Skin of body (tissue), 2 donors: ENCODE measurements around the gene TBC1D1. TPM values are rescaled to one million over a fixed set of nuclear protein-coding genes. Genes with fewer than 3 reads are reported as not detected.

Experiments
- DNase-seq: peaks from one replicate; lab custom pipeline; 2025; lab: John Stamatoyannopoulos, UW
- total RNA-seq: library from RNA; depleted of rRNA; stranded (reverse); fragments of >200 nt; gene quantifications from one replicate; pipeline ENCODE4 v1.2.3, GENCODE V29; 2014

Gene TBC1D1
- total RNA-seq, 1 donor from 2014 or later: 45.2 TPM

- DNase-seq: no peak
Observed at GRCh38 chr4:37990731-37991245, 99.9 kb downstream of the TBC1D1 start.

GRCh38 chr4:37991623-37992410, 100.9 kb downstream of the TBC1D1 start:
- DNase-seq: no peak

DNA sequence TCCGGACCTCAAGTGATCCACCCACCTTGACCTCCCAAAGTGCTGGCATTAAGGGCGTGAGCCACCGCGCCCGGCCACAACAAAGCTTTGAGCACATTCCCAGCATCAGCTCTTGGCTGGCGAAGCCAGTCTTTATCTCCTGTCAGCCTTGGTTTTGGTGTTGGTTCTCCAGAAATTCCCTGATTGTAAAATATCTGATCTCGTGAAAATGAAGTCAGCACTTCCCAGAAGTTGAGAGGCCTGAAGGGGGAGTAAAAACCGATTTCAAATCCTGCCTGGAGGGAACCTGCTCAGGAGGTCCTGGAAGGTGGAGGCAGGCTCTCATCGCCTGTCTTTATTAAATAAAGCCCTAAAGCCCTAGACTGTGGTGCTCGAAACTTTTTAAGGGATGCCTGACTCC, 102.9 kb downstream of the TBC1D1 start:
- DNase-seq: no peak

GRCh38 chr4:37994569-37994968, 103.7 kb downstream of the TBC1D1 start:
- no peak for DNase-seq

GRCh38 chr4:37995299-37995821, 104.5 kb downstream of the TBC1D1 start:
- no peak for DNase-seq

DNA sequence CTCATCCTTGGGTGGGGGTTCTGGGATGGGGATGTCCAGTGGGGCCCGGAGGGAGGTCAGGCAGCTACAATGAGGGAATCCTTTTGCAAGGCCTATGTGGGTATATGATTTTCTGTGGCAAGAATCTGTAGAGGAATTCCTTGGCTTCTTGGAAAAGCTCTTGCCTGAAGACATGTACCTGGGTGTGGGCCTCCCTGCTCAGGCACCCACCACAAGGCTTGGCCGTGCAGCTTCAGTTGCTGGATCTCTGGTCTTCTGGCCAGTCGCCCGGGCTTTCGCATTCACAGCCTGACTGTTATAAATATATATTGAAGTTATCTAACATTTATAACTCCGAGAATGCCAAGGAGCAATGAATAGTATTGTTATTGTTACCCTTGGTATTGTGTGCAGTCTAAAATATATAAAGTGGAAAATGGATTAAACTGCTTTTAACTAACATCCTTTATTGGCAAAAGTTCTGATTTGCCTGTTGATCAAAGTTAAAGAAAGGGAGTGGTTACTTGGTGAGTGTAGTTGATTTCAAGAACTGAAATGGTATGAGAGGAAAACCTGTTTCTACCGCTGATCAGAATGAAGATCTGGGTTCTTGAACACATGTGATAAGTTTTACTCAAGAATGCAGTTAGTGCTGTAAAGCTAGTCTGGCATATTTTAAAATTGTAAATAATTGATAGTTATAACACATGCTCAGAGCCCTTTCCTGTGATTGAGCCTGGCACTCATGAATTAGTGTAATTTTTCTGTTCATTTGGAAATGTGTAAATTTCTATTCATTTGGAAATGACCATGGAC, 105.3 kb downstream of the TBC1D1 start:
- peak; percentile 12 for DNase-seq

GRCh38 chr4:37998226-37998625, 107.3 kb downstream of the TBC1D1 start:
- DNase-seq: no peak

DNA sequence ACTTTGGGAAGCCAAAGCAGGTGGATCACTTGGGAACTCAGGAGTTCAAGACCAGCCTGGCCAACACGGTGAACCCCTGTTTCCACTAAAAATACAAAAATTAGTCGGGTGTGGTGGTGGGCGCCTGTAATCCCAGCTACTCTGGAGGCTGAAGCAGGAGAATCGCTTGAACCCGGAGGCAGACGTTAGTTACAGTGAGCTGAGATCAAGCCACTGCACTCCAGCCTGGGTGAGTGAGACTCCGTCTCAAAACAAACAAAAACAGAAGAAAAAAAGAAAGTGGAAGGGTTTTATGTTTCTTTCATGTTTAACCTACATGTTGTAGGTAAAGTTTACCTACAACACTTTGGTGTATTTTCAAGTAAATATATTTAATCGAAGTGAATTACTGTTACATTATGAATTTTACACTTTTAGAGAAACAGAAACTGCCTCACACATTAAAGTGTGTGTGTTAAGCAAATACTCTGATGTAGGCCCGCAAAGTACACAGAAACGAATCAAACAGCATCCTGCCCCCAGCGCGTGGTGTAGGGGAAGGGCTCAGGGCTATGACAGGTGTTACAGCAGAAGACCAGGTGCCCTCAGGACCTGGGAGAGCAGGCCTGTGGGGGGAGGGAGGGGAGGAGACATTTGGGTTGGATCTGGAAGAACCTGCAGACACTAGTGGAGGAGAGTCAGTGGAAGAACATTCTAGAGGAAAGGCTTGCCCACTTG, 108.3 kb downstream of the TBC1D1 start:
- no peak for DNase-seq

GRCh38 chr4:37999965-38000364, 109.1 kb downstream of the TBC1D1 start:
- DNase-seq: no peak

GRCh38 chr4:38001927-38002326, 111.0 kb downstream of the TBC1D1 start:
- DNase-seq: no peak

DNA sequence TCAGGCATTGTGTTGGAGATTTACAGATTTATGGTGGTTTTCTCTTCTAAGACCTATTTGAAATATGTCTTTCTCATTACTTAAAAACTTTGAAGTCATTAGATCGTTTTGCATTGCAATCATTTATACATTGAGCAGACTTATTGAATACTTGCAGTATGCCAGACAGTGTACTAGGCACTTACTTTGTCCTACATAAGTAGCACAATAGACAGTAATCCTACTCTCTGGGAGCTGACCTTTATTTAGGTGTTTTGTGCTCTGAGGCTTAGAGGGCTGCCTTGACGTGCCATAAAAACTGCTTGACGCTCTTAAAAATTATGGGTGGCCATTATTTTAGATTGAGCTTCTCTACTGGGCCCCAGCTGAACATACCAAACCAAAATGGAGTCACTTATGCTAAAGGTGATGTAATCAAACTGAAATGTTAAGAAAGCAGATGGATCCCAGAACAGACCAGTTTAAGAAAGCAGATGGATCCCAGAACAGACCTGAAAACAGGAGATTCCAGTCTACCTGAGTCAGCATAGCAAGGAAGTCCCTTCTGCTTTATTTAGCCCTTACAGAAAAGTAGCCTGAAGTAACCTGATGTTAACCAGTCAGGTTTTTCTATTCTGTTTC, 111.7 kb downstream of the TBC1D1 start:
- DNase-seq: no peak

DNA sequence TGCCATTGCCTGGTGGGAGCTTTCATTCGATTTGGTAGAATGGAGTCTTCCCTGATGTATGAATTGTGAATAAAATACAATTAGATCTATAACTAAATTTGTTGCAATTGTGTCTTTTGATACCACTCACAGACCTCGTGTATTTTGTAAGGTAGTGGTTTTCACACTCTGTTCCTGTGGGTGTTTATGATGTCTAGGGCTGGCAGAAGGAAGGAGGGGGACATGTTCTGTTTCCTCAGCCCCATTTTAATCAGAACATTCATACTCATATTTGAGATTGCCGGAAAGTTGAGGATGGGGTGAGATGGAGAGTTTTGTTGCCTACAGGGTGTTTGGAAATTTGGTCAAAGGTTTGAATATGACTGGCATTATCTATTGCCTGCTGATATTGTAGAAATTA, 112.2 kb downstream of the TBC1D1 start:
- no peak for DNase-seq

DNA sequence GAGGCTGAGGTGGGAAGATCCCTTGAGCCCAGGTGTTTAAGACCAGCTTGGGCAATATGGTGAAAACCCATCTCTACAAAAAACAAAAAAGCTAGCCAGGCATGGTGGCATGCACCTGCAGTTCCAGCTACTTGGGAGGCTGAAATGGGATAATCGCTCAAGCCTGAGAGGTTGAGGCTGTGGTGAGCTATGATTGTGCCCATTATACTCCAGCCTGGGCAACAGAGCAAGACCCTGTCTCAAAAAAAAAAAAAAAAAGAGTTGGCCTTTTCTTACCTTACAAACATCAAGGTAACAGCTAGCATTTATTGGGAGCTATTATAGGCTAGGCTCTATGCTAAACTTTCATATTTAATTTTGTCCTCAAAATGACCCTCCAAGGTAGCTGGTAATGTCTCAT, 112.7 kb downstream of the TBC1D1 start:
- DNase-seq: no peak

- no peak for DNase-seq
Observed at GRCh38 chr4:38004062-38004461, 113.2 kb downstream of the TBC1D1 start.

DNA sequence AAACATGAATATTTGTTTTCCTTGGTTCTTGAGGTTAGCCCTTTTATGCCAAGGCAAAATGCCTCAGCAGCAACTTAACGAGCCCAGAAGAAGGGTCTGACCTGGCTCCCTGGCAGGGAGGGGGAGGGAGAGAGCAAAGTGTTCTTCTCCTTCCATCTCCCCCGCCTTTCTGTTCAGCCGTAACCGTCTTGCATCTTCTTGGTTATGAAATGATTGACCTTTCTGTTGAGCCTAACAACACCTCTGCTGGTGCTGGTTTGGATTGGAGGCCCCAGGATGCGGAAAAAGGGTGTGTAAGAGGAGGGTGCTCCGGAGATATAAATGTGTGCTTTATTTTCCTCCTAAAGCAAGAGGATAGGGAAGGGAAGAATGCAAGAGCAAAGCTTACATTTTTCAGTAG, 114.0 kb downstream of the TBC1D1 start:
- DNase-seq: no peak

DNA sequence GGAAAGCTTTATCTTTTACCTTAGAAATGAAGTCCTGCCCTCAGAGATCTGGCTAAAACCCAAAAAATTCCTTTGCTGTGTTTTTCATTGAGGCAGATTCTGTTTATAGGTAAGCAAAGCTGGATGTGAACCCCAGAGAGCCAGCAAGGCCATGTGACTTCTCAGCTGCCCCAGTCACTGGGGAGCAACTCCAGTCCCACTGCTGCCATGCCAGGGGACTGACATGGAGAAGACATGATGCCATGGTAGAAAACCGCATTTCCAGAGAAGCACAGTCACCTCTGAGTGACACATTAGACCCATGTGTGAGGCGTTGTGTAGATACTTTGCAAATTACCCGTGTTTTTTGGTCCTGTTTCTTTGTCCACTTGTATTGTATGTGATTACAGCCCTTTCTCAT, 114.8 kb downstream of the TBC1D1 start:
- no peak for DNase-seq

GRCh38 chr4:38007645-38008044, 116.8 kb downstream of the TBC1D1 start:
- no peak for DNase-seq

GRCh38 chr4:38008571-38009021, 117.7 kb downstream of the TBC1D1 start:
- no peak for DNase-seq

DNA sequence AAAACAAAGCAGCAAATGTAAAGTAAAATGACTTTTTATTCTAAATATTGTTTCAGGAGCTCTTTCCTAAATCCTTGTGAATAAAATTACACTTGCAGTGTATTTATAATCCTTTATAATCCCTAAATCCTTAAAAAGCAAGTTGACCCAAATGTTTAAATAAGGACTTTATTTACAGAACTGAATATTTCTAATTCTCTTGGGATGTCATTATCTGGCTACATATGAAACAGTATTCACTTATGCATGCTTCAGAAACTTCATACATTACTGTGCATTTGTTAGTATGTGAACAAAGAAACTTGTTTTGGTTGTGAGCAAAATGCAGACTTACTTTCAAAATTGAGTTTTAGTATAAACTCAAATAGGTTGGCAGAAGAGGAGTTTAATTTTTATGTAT, 118.5 kb downstream of the TBC1D1 start:
- no peak for DNase-seq

- DNase-seq: no peak
Observed at GRCh38 chr4:38009949-38010348, 119.1 kb downstream of the TBC1D1 start.

DNA sequence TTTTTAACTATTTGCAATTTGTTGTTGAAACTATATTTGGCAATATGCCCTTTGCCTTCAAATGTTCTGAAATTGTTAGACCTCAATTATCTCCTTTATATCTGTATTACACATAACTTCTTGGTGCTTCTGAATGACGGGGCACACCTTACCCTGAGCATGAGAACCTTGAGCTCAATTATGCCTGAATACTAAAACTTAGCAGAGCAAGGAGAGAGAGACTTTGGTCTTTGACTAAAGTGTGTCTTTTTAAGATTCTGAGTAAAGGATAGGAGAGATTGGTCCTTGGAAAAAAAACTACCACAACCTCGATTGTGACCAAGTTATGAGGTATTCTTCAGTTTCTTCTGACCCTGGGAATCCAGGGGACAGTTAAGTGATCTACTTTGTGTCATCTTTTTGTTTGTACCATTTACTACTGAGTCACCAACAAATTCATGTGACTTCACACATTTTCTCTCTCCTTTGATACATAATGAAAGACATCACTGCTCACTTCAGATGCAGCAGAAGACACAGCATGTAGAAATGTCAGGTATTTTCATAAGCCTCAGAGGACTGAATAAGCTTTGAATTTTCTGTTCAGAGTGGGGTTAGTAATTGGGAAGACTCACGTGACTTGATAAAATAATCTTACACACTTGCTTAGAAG, 120.8 kb downstream of the TBC1D1 start:
- DNase-seq: no peak
